Peyer's patch (tissue), 4 donors: ENCODE results near the gene CBLIF.

ENCODE experiments used
- POLR2A ChIP-seq, 2 donors: fragments of 450-650 bp; IDR thresholded peaks; one replicate each; pipeline ENCODE4 v1.5.1; 2017; ENCODE audit warnings: antibody characterized with exemption in 2 of 2, mild to moderate bottlenecking in 2 of 2, moderate library complexity in 2 of 2
- TF ChIP-seq, protein P1 (sequence below), 6 experiments: fragments of 450-650 bp in 4 of 6; fragments of 200-600 bp in 2 of 6; sonication (generic) in 1 of 6; IDR thresholded peaks; one replicate each; pipeline ENCODE4 v1.5.1; 2017 to 2019; ENCODE audit warnings: antibody characterized with exemption in 6 of 6, mild to moderate bottlenecking in 3 of 6, moderate library complexity in 1 of 6

DNA sequence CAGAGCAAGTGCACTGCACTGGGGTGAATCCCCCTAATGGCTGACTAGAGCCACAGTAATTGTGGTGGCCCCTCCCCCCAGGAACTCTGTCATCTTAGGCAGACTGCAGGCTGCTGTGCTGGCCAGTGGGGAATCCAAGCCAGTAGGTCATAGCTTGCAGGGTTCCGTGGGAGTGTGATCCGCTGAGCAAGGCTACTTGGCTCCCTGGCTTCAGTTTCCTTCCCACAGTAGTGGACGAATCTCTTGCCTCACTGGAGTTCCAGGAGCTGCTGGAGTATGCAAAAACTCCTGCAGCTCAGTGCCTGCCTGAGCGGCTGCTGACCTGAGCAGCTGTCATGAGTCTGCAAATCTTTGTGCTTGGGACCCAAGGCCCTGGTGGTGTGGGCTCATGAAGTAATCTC, 46.5 kb upstream of the CBLIF start:
- TF ChIP-seq, protein P1, sequence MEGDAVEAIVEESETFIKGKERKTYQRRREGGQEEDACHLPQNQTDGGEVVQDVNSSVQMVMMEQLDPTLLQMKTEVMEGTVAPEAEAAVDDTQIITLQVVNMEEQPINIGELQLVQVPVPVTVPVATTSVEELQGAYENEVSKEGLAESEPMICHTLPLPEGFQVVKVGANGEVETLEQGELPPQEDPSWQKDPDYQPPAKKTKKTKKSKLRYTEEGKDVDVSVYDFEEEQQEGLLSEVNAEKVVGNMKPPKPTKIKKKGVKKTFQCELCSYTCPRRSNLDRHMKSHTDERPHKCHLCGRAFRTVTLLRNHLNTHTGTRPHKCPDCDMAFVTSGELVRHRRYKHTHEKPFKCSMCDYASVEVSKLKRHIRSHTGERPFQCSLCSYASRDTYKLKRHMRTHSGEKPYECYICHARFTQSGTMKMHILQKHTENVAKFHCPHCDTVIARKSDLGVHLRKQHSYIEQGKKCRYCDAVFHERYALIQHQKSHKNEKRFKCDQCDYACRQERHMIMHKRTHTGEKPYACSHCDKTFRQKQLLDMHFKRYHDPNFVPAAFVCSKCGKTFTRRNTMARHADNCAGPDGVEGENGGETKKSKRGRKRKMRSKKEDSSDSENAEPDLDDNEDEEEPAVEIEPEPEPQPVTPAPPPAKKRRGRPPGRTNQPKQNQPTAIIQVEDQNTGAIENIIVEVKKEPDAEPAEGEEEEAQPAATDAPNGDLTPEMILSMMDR (IDR thresholded peaks at IDR 0.05), result no peak
- TF ChIP-seq POLR2A (IDR thresholded peaks at IDR 0.05), result no peak
